PC-3 (cell line): ENCODE data around the gene EGFL8. TPM values are rescaled to one million over a fixed set of nuclear protein-coding genes. Genes with fewer than 3 reads are reported as not detected.

ENCODE experiments used
- ATAC-seq: fragments of 200-7000 bp; cut with Tn5 transposase; 2 replicates; pipeline ENCODE4 v1.9.1; 2020; ENCODE audit warnings: mild to moderate bottlenecking, moderate library complexity
- BruUV-seq: library from RNA; stranded (reverse); fragments of 400-500 nt; replicated peaks from 2 replicates; lab custom pipeline; 2021; lab: Mats Ljungman, UMichigan
- CTCF ChIA-PET: fragments of 300-600 bp; sonication (Branson Sonifier 250); formaldehyde crosslinking; loops from one replicate; lab custom pipeline; 2022; ENCODE audit warnings: antibody characterized with exemption; lab: Charles Lee
- POLR2A ChIA-PET: fragments of 300-600 bp; sonication (Branson Sonifier 250); formaldehyde crosslinking; loops from one replicate; lab custom pipeline; 2022; ENCODE audit warnings: antibody characterized with exemption; ENCODE audit not compliant: unreplicated experiment; lab: Charles Lee
- DNase-seq: peaks from one replicate; pipeline ENCODE4 v3.0.0-alpha.2; 2015
- H2AFZ ChIP-seq: fragments of 300-600 bp; sonication (generic); 2 replicates; pipeline ENCODE4 v1.6.0; 2016; ENCODE audit warnings: antibody characterized with exemption, low read length
- H3F3A ChIP-seq: fragments of 300-600 bp; sonication (generic); one replicate; pipeline ENCODE4 v1.6.0; 2017; ENCODE audit warnings: antibody characterized with exemption, low read length, control low read depth, mild to moderate bottlenecking; ENCODE audit not compliant: unreplicated experiment
- H3K27ac ChIP-seq: fragments of 300-600 bp; sonication (generic); 2 replicates; pipeline ENCODE4 v1.5.1; 2016; ENCODE audit warnings: mild to moderate bottlenecking, low read length
- H3K27me3 ChIP-seq: fragments of 300-600 bp; sonication (generic); 2 replicates; pipeline ENCODE4 v1.6.1; 2016; ENCODE audit warnings: low read length, mixed read lengths
- H3K36me3 ChIP-seq: fragments of 300-600 bp; sonication (generic); 2 replicates; pipeline ENCODE4 v1.6.1; 2016; ENCODE audit warnings: low read depth, mixed run types, low read length, mixed read lengths
- H3K4me1 ChIP-seq: fragments of 300-600 bp; sonication (generic); 2 replicates; pipeline ENCODE4 v1.5.1; 2016; ENCODE audit warnings: low read length; ENCODE audit not compliant: insufficient read depth
- H3K4me2 ChIP-seq: fragments of 300-600 bp; sonication (generic); 2 replicates; pipeline ENCODE4 v1.6.0; 2016; ENCODE audit warnings: low read length
- H3K4me3 ChIP-seq: fragments of 300-600 bp; sonication (generic); 2 replicates; pipeline ENCODE4 v1.5.1; 2016; ENCODE audit warnings: mild to moderate bottlenecking, low read length, mixed read lengths
- H3K79me2 ChIP-seq: fragments of 300-600 bp; sonication (generic); 2 replicates; pipeline ENCODE4 v1.6.1; 2017; ENCODE audit warnings: low read length, mixed read lengths
- H3K9ac ChIP-seq: fragments of 300-600 bp; sonication (generic); 2 replicates; pipeline ENCODE4 v1.6.0; 2016; ENCODE audit warnings: mild to moderate bottlenecking, low read length
- H3K9me2 ChIP-seq: fragments of 300-600 bp; sonication (generic); replicated peaks from 2 replicates; pipeline ENCODE4 v1.6.1; 2016; ENCODE audit warnings: mixed run types, low read length, mixed read lengths
- H3K9me3 ChIP-seq: fragments of 300-600 bp; sonication (generic); 2 replicates; pipeline ENCODE4 v1.6.1; 2016; ENCODE audit warnings: low read length, mixed read lengths
- H4K20me1 ChIP-seq: fragments of 300-600 bp; sonication (generic); 2 replicates; pipeline ENCODE4 v1.6.1; 2016; ENCODE audit warnings: low read length, mixed read lengths
- EZH2 ChIP-seq: fragments of 300-600 bp; sonication (generic); IDR thresholded peaks from one replicate; pipeline ENCODE4 v1.6.1; 2017; ENCODE audit warnings: antibody characterized with exemption, mild to moderate bottlenecking, low read length; ENCODE audit not compliant: unreplicated experiment
- EZH2phosphoT487 ChIP-seq: fragments of 300-600 bp; sonication (generic); IDR thresholded peaks from 2 replicates; pipeline ENCODE4 v1.6.1; 2018; ENCODE audit warnings: mild to moderate bottlenecking, antibody characterized with exemption, low read length, borderline replicate concordance
- intact Hi-C: fragments of 100-400 bp; cut with micrococcal nuclease; formaldehyde crosslinking; loops from 2 replicates; pipeline ENCODE4 v1.9.0; 2023
- total RNA-seq: library from RNA; depleted of rRNA; stranded (reverse); fragments of >200 nt; gene quantifications from 2 replicates; pipeline ENCODE4 v1.2.3, GENCODE V29; 2014
- TF ChIP-seq, protein P1 (sequence below): fragments of 300-600 bp; sonication (generic); conservative IDR thresholded peaks from 2 replicates; pipeline ENCODE4 v1.5.1; 2017; ENCODE audit warnings: antibody characterized with exemption, low read depth, mild to moderate bottlenecking, low read length

Gene EGFL8
- total RNA-seq, 1 experiment from 2014 or later: 7.9 TPM

DNA sequence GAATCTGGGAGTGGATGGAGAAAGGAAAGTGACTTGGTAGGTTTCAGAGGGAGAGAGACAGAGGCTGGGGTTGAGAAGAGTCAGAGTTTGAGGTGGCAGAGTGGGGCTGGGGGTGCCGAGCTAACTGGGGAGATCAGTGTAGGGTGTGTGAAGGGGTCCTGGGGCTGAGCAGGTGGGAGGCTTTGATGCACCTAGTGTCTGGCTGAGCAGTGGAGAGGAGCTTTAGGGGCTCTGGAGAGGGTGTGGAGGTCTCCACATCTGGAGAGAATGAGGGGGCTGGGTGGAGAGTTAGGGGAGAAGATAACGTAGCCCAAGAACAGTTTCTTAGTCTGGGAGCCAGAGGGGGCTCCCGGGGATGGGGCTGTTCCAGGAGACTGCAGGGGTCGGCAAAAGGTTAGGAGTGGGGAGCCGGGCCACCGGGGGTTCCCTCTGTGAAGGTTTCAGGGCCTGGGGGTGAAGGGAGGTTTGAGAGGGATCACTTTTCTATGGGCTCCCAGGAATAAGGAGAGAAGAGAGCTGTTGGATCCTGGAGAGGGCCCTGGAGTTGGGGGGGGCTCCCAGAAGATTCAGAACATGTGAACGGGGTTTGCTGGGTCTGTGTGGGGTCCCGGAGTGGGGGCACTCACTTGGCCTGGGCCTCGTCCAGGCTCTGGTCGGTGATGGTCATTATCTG lies 24.8 kb downstream of the EGFL8 start:
- Histone ChIP-seq H3K27me3 (no peaks in the 10 kb centered on the region), H4K20me1 (no peaks in the 10 kb centered on the region), H3K79me2 (peaks cover 18% of the 10 kb centered on the region), H3K36me3 (no peaks in the 10 kb centered on the region), H3K9me2 (no peaks in the 10 kb centered on the region), H3F3A (no peaks in the 10 kb centered on the region), H3K4me2 (peak overlapping the region; percentile 81), H3K4me3 (peak overlapping the region; percentile 84), H2AFZ (no peak overlapping the region), H3K4me1 (peaks cover 25% of the 10 kb centered on the region), H3K9me3 (no peaks in the 10 kb centered on the region), H3K27ac (no peak overlapping the region), H3K9ac (peak overlapping the region; percentile 78)
- TF ChIP-seq EZH2phosphoT487: no peak
- TF ChIP-seq, protein P1, sequence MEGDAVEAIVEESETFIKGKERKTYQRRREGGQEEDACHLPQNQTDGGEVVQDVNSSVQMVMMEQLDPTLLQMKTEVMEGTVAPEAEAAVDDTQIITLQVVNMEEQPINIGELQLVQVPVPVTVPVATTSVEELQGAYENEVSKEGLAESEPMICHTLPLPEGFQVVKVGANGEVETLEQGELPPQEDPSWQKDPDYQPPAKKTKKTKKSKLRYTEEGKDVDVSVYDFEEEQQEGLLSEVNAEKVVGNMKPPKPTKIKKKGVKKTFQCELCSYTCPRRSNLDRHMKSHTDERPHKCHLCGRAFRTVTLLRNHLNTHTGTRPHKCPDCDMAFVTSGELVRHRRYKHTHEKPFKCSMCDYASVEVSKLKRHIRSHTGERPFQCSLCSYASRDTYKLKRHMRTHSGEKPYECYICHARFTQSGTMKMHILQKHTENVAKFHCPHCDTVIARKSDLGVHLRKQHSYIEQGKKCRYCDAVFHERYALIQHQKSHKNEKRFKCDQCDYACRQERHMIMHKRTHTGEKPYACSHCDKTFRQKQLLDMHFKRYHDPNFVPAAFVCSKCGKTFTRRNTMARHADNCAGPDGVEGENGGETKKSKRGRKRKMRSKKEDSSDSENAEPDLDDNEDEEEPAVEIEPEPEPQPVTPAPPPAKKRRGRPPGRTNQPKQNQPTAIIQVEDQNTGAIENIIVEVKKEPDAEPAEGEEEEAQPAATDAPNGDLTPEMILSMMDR: no peak
- TF ChIP-seq EZH2: no peak
- CTCF ChIA-PET: no interaction called here
- intact Hi-C loops: no loop called here
- DNase-seq (no peak), ATAC-seq (no peak)
- POLR2A ChIA-PET: no interaction called here
- BruUV-seq: no TSS peak

DNA sequence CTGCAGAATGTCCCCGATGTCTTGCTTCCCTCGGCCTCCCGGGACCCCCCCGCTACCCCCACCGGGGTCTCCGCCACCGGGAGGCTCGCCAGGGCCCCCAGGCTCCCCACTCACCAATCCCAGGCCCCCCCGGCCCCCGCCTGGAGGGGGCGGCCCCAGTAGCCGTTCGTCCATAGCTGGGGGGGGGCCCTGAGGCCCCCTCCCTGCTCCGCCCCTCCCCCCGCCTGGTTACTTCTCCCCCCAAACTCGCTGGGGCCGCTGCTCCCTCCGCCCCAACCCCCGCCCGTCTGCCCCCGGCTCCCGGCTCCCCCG lies 25.3 kb downstream of the EGFL8 start:
- H3K4me1 ChIP-seq: peaks cover 28% of the 10 kb centered on the region
- TF ChIP-seq, protein P1: no peak
- TF ChIP-seq EZH2phosphoT487 (no peak), EZH2 (no peak)
- CTCF ChIA-PET: no interaction called here

More for the DNA sequence above, 25.3 kb downstream of the EGFL8 start:
- Histone ChIP-seq H3K4me2 (peak overlapping the region; percentile 81), H3K27ac (no peak overlapping the region), H4K20me1 (no peaks in the 10 kb centered on the region), H3K9me3 (no peaks in the 10 kb centered on the region), H2AFZ (no peak overlapping the region; the same call in 1 of the 2 replicates), H3K4me3 (peak overlapping the region; percentile 84), H3K36me3 (no peaks in the 10 kb centered on the region), H3K9me2 (no peaks in the 10 kb centered on the region), H3K9ac (peak overlapping the region; percentile 78), H3K79me2 (peaks cover 18% of the 10 kb centered on the region), H3F3A (no peaks in the 10 kb centered on the region), H3K27me3 (no peaks in the 10 kb centered on the region)
- intact Hi-C loops: no loop called here
- no TSS peak for BruUV-seq
- no peak for DNase-seq
- POLR2A ChIA-PET: no interaction called here
- no peak; the same call in 1 of the 2 replicates for ATAC-seq
